ENCODE data around the gene KLHL2.

Gene KLHL2

DNA sequence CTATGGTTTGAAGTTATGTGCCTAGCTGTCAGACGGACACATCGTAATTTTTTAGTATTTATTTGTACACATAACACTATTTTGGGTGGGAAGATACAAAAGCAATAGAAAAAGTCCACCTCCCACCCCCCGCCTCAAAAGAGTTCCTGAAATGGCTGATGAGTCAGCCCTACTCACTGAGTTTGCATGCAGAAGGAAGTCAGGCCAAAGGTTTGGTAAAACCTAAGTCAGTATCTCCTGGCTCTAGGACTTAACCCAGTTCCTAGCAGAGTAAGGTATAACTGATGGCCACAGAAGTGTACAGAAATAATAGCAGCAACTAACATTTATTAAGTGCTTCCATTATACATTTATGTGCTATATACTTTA lies 2.9 kb upstream of the KLHL2 start:
- Histone ChIP-seq H3K79me2 (ENCODE audit: insufficient read depth, low read depth) (peaks cover 13% of the 10 kb centered on the region; the same call in 1 of the 2 replicates), H3K27me3 (ENCODE audit: insufficient read depth, low read depth) (no peaks in the 10 kb centered on the region), H3K4me3 (IDR thresholded peaks at IDR 0.05; ENCODE audit: insufficient read depth, low read depth, low read length) (no peak overlapping the region), H2AFZ (ENCODE audit: low read depth) (no peak overlapping the region), H3K4me2 (no peak overlapping the region), H3K9ac (no peak overlapping the region), H3K4me1 (ENCODE audit: low read depth, poor library complexity, severe bottlenecking) (peaks cover 28% of the 10 kb centered on the region), H4K20me1 (ENCODE audit: insufficient read depth) (no peaks in the 10 kb centered on the region), H3K36me3 (ENCODE audit: insufficient read depth) (no peaks in the 10 kb centered on the region), H3K27ac (no peak overlapping the region)
- TF ChIP-seq, protein P1, sequence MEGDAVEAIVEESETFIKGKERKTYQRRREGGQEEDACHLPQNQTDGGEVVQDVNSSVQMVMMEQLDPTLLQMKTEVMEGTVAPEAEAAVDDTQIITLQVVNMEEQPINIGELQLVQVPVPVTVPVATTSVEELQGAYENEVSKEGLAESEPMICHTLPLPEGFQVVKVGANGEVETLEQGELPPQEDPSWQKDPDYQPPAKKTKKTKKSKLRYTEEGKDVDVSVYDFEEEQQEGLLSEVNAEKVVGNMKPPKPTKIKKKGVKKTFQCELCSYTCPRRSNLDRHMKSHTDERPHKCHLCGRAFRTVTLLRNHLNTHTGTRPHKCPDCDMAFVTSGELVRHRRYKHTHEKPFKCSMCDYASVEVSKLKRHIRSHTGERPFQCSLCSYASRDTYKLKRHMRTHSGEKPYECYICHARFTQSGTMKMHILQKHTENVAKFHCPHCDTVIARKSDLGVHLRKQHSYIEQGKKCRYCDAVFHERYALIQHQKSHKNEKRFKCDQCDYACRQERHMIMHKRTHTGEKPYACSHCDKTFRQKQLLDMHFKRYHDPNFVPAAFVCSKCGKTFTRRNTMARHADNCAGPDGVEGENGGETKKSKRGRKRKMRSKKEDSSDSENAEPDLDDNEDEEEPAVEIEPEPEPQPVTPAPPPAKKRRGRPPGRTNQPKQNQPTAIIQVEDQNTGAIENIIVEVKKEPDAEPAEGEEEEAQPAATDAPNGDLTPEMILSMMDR (conservative IDR thresholded peaks at IDR 0.05; ENCODE audit: low read depth, low read length): no peak

DNA sequence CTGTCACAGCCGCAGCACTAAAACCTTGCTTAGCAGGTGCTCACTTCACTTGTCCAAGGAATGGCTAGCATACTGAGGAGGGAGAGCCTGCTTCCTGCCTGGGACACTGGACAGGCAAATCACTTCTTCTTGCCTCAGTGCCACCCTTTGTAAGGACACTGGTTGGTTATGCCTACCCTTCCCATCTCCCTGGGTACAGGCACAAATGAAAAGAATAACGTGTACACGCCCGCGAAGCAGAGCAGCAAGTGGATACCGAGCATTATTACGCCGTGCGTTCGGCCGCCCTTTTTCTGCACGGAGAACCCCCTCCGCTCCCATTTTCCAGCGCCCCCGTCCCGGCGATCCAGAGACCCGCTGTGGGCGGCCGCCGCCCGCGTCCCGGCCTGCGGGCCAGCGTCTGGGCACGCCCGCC lies 338 bp upstream of the KLHL2 start:
- Histone ChIP-seq H3K79me2 (ENCODE audit: insufficient read depth, low read depth) (peaks cover 28% of the 10 kb centered on the region; the same call in 1 of the 2 replicates), H3K27ac (no peak overlapping the region), H4K20me1 (ENCODE audit: insufficient read depth) (no peaks in the 10 kb centered on the region), H3K27me3 (ENCODE audit: insufficient read depth, low read depth) (no peaks in the 10 kb centered on the region), H2AFZ (ENCODE audit: low read depth) (peak overlapping the region; percentile 97), H3K4me1 (ENCODE audit: low read depth, poor library complexity, severe bottlenecking) (peaks cover 21% of the 10 kb centered on the region), H3K4me2 (peak overlapping the region; percentile 85), H3K36me3 (ENCODE audit: insufficient read depth) (no peaks in the 10 kb centered on the region), H3K4me3 (IDR thresholded peaks at IDR 0.05; ENCODE audit: insufficient read depth, low read depth, low read length) (no peak overlapping the region), H3K9ac (peak overlapping the region; percentile 26; the same call in 1 of the 2 replicates)
- TF ChIP-seq, protein P1 (conservative IDR thresholded peaks at IDR 0.05; ENCODE audit: low read depth, low read length): no peak

DNA sequence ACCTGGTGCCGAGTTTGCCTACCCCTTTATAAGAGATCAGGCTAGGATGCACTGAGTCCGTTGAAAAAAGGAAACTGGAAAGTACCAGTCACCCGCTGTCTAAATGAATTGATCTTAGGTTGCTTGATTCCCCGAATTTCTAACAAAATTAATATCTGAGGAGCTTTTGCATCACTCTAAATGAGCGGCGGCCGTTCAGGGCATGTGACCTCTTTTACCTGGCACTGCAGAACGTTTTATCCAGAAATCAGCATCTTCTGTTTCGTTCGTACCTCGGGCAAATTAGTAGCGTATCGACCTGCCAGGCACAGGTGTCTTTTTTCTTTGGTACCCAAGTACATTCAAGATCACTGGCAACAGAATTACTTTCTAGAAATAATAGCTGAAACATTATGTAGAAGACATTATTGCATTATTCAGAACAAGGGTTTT lies 876 bp downstream of the KLHL2 start:
- H3K4me2 ChIP-seq: peak overlapping the region; percentile 62
- no peak overlapping the region for H3K27ac ChIP-seq
- H3K9ac ChIP-seq: peak overlapping the region; percentile 79; the same call in 1 of the 2 replicates
- H3K79me2 ChIP-seq (ENCODE audit: insufficient read depth, low read depth): peaks cover 28% of the 10 kb centered on the region; the same call in 1 of the 2 replicates
- no peaks in the 10 kb centered on the region for H4K20me1 ChIP-seq (ENCODE audit: insufficient read depth)
- H2AFZ ChIP-seq (ENCODE audit: low read depth): peak overlapping the region; percentile 86
- H3K36me3 ChIP-seq (ENCODE audit: insufficient read depth): no peaks in the 10 kb centered on the region
- TF ChIP-seq, protein P1 (conservative IDR thresholded peaks at IDR 0.05; ENCODE audit: low read depth, low read length): no peak
- H3K27me3 ChIP-seq (ENCODE audit: insufficient read depth, low read depth): no peaks in the 10 kb centered on the region
- H3K4me1 ChIP-seq (ENCODE audit: low read depth, poor library complexity, severe bottlenecking): peaks cover 21% of the 10 kb centered on the region
- no peak overlapping the region for H3K4me3 ChIP-seq (IDR thresholded peaks at IDR 0.05; ENCODE audit: insufficient read depth, low read depth, low read length)

DNA sequence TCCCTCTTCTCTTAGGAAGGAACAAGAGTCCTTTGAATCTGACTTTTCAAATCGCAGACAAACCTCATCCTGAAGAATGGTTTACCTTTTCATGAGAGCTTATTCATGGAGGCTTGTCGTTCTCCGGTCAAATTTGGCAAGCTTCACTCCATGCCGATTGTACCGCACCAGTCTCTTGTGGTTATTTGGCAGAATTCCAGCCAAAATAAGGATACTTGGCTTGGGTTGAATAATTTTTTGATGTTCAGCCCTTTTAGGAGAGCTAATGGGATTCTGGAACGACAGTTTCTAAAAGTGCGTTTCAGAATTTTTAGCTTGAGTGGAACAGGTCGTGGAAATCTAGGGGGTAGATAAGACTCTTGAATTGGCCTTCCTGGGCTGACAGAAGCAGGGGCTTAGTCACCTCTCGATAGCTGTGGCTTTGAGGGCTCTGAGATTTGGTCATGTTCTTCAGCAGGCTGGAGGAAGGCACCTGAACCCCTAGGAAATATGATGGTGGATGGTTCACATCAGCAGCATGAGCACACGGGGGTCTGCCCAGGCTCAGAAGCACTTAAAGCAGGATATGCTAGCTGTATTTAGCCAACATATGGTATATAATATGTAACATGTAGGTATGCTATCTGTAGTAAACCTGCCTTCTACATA lies 1.5 kb downstream of the KLHL2 start:
- TF ChIP-seq, protein P1 (conservative IDR thresholded peaks at IDR 0.05; ENCODE audit: low read depth, low read length): no peak
- H3K4me3 ChIP-seq (IDR thresholded peaks at IDR 0.05; ENCODE audit: insufficient read depth, low read depth, low read length): no peak overlapping the region
- H3K27me3 ChIP-seq (ENCODE audit: insufficient read depth, low read depth): no peaks in the 10 kb centered on the region
- H3K27ac ChIP-seq: no peak overlapping the region
- no peaks in the 10 kb centered on the region for H4K20me1 ChIP-seq (ENCODE audit: insufficient read depth)
- H3K4me1 ChIP-seq (ENCODE audit: low read depth, poor library complexity, severe bottlenecking): peaks cover 21% of the 10 kb centered on the region
- H2AFZ ChIP-seq (ENCODE audit: low read depth): no peak overlapping the region
- peak overlapping the region; percentile 62 for H3K4me2 ChIP-seq
- no peaks in the 10 kb centered on the region for H3K36me3 ChIP-seq (ENCODE audit: insufficient read depth)
- H3K79me2 ChIP-seq (ENCODE audit: insufficient read depth, low read depth): peaks cover 28% of the 10 kb centered on the region; the same call in 1 of the 2 replicates
- H3K9ac ChIP-seq: no peak overlapping the region
